ENCODE results near the gene FCAMR. TPM values are rescaled to one million over a fixed set of nuclear protein-coding genes. Genes with fewer than 3 reads are reported as not detected.

FCAMR gene
- total RNA-seq, 1 donor from 2014 or later: not detected

GRCh38 chr1:206918076-206918475 is 52.2 kb downstream of the FCAMR start:
- intact Hi-C loops (cut with DNase I): loop anchor here (5.0 to 10.0 kb wide), 2 partner anchors 183 to 301 kb away; no protein-coding TSS in a partner anchor
- ATAC-seq (no peak), DNase-seq (ENCODE audit: low spot score) (no peak)

GRCh38 chr1:206916000-206916709 is 54.1 kb downstream of the FCAMR start:
- intact Hi-C loops (cut with DNase I): loop anchor here (5.0 to 10.0 kb wide), 2 partner anchors 181 to 299 kb away; no protein-coding TSS in a partner anchor
- ATAC-seq (no peak), DNase-seq (ENCODE audit: low spot score) (no peak)

- intact Hi-C loops (cut with DNase I): loop anchor here (5.0 to 10.0 kb wide), 2 partner anchors 180 to 298 kb away; no protein-coding TSS in a partner anchor
- no peak for ATAC-seq
- no peak for DNase-seq (ENCODE audit: low spot score)
Observed at GRCh38 chr1:206915030-206915735, 55.1 kb downstream of the FCAMR start.

GRCh38 chr1:206913766-206914537 is 56.3 kb downstream of the FCAMR start:
- DNase-seq (ENCODE audit: low spot score) (no peak), ATAC-seq (no peak)
- intact Hi-C loops (cut with DNase I): loop anchor here (10.0 kb wide), 1 partner anchor 179 kb away; no protein-coding TSS in a partner anchor

- peak; percentile 78 for DNase-seq (ENCODE audit: low spot score)
- ATAC-seq: peak; percentile 81
- intact Hi-C loops (cut with DNase I): loop anchor here (10.0 kb wide), 1 partner anchor 178 kb away; no protein-coding TSS in a partner anchor
Observed at GRCh38 chr1:206912445-206913095, 57.7 kb downstream of the FCAMR start.

GRCh38 chr1:206911064-206911663 is 59.1 kb downstream of the FCAMR start:
- ATAC-seq (peak; percentile 71), DNase-seq (ENCODE audit: low spot score) (no peak)
- intact Hi-C loops (cut with DNase I): loop anchor here (10.0 kb wide), 1 partner anchor 176 kb away; no protein-coding TSS in a partner anchor

- no peak for DNase-seq (ENCODE audit: low spot score)
- intact Hi-C loops (cut with DNase I): loop anchor here (10.0 kb wide), 1 partner anchor 175 kb away; no protein-coding TSS in a partner anchor
- ATAC-seq: peak; percentile 24
Observed at GRCh38 chr1:206909883-206910318, 60.4 kb downstream of the FCAMR start.

- peak; percentile 32 for ATAC-seq
- DNase-seq (ENCODE audit: low spot score): no peak
- intact Hi-C loops (cut with DNase I): no loop called here
Observed at GRCh38 chr1:206909161-206909882, 60.9 kb downstream of the FCAMR start.

- ATAC-seq (no peak), DNase-seq (ENCODE audit: low spot score) (no peak)
- intact Hi-C loops (cut with DNase I): no loop called here
Observed at GRCh38 chr1:206908038-206908437, 62.2 kb downstream of the FCAMR start.

Other genes with a start within 250 kb of the FCAMR start
- not detected for gene IL19, start 199.7 kb downstream of the FCAMR start, total RNA-seq
- gene IL10, start 198.0 kb downstream of the FCAMR start, total RNA-seq: 1.1 TPM
- gene IL20, start 104.8 kb downstream of the FCAMR start, total RNA-seq: not detected
- not detected for gene IL24, start 73.0 kb downstream of the FCAMR start, total RNA-seq
- gene FCMR, start 48.5 kb downstream of the FCAMR start, total RNA-seq: 5.0 TPM
- 0.49 TPM for gene PIGR, start 24.0 kb downstream of the FCAMR start, total RNA-seq
- gene C1orf116, start 62.3 kb upstream of the FCAMR start, total RNA-seq: 0.49 TPM
- gene YOD1, start 80.7 kb upstream of the FCAMR start, total RNA-seq: 15.3 TPM
- gene PFKFB2, start 82.8 kb upstream of the FCAMR start, total RNA-seq: 16.7 TPM
- gene C4BPB, start 118.4 kb upstream of the FCAMR start, total RNA-seq: 1.8 TPM
- gene C4BPA, start 133.8 kb upstream of the FCAMR start, total RNA-seq: 0.27 TPM

Data from sciatic nerve (tissue), 2 donors.